Lower lobe of right lung (tissue), 2 donors: Measurements from ENCODE around the gene COL23A1. TPM values are rescaled to one million over a fixed set of nuclear protein-coding genes. Genes with fewer than 3 reads are reported as not detected.
A peak's percentile ranks its signal among the peaks of the same experiment; 100 is the strongest.

Source experiments
- ATAC-seq, 2 donors: fragments of 200-7000 bp; cut with Tn5 transposase; one replicate each; pipeline ENCODE4 v1.9.1; 2020 to 2022; ENCODE audit warnings: mild to moderate bottlenecking in 2 of 2, moderate library complexity in 2 of 2
- DNase-seq: peaks from one replicate; pipeline ENCODE4 v3.0.0-alpha.2; 2020
- H3K27ac ChIP-seq: fragments of 200-600 bp; one replicate; pipeline ENCODE4 v1.8.0; 2022
- H3K27me3 ChIP-seq: fragments of 200-600 bp; one replicate; pipeline ENCODE4 v1.8.0; 2022; ENCODE audit warnings: low read depth
- H3K36me3 ChIP-seq: fragments of 200-600 bp; one replicate; pipeline ENCODE4 v1.8.0; 2022; ENCODE audit warnings: mild to moderate bottlenecking
- H3K4me1 ChIP-seq: fragments of 200-600 bp; one replicate; pipeline ENCODE4 v1.8.0; 2022
- H3K4me3 ChIP-seq: fragments of 200-600 bp; one replicate; pipeline ENCODE4 v1.8.0; 2022; ENCODE audit warnings: mild to moderate bottlenecking
- H3K9me3 ChIP-seq: fragments of 200-600 bp; one replicate; pipeline ENCODE4 v1.8.0; 2022
- CTCF ChIP-seq: fragments of 200-600 bp; IDR thresholded peaks from one replicate; pipeline ENCODE4 v1.8.0; 2022; ENCODE audit warnings: antibody characterized with exemption, mild to moderate bottlenecking
- intact Hi-C: fragments of 100-400 bp; cut with DNase I; formaldehyde crosslinking; loops from one replicate; pipeline ENCODE4 v1.11.0; 2022
- total RNA-seq: library from RNA; stranded (reverse); fragmentation: NEBNext Ultra II Directional; extraction: Animal tissue kit (Norgen Biotek cat#: 25700); gene quantifications from one replicate; pipeline ENCODE4 v1.2.1, GENCODE V29; 2021
- donor health status: DM: no; HTN: yes; CAD: no; lungs with severe emphysema.

COL23A1 gene
- total RNA-seq, 1 donor from 2014 or later = 1.2 TPM

GRCh38 chr5:178360926-178361235 is 229.3 kb downstream of the COL23A1 start:
- no peak overlapping the region for H3K4me3 ChIP-seq
- ATAC-seq (no peak), DNase-seq (no peak)
- H3K9me3 ChIP-seq = no peaks in the 10 kb centered on the region
- H3K36me3 ChIP-seq = no peaks in the 10 kb centered on the region
- H3K27ac ChIP-seq = no peak overlapping the region
- no peak for TF ChIP-seq CTCF
- H3K4me1 ChIP-seq = peaks cover 14% of the 10 kb centered on the region
- peaks cover 8% of the 10 kb centered on the region for H3K27me3 ChIP-seq
- intact Hi-C loops = no loop called here

GRCh38 chr5:178360222-178360925 is 229.8 kb downstream of the COL23A1 start:
- peaks cover 15% of the 10 kb centered on the region for H3K4me1 ChIP-seq
- H3K4me3 ChIP-seq = no peak overlapping the region
- ATAC-seq (no peak), DNase-seq (peak; percentile 17)
- no peak overlapping the region for H3K27ac ChIP-seq
- peaks cover 6% of the 10 kb centered on the region for H3K27me3 ChIP-seq
- H3K36me3 ChIP-seq = no peaks in the 10 kb centered on the region
- TF ChIP-seq CTCF = no peak
- H3K9me3 ChIP-seq = no peaks in the 10 kb centered on the region
- intact Hi-C loops = no loop called here

DNA sequence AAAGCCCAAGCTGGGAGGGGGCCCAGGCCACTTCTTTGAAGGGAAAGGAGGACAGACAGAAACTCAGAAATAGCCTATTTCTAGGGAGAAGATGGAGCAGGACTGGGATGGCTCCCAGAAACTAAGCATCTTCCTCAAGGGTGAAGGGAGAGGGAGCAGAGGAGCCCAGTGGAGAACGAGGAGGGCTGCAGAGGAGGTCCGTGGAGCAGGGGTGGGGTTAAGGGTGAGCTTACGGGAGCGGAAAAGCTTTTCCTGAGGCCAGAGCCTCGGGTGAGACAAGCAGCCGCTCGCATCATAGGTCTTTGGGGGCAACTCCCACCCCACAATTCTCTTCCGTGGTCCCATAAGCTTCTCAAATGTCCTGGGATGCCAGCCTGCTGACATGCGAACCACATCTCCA is 230.5 kb downstream of the COL23A1 start:
- Histone ChIP-seq H3K27me3 (peaks cover 6% of the 10 kb centered on the region), H3K4me1 (peaks cover 15% of the 10 kb centered on the region), H3K36me3 (no peaks in the 10 kb centered on the region), H3K27ac (no peak overlapping the region), H3K9me3 (no peaks in the 10 kb centered on the region), H3K4me3 (no peak overlapping the region)
- DNase-seq (peak; percentile 7), ATAC-seq (no peak)
- TF ChIP-seq CTCF = no peak
- intact Hi-C loops = no loop called here

DNA sequence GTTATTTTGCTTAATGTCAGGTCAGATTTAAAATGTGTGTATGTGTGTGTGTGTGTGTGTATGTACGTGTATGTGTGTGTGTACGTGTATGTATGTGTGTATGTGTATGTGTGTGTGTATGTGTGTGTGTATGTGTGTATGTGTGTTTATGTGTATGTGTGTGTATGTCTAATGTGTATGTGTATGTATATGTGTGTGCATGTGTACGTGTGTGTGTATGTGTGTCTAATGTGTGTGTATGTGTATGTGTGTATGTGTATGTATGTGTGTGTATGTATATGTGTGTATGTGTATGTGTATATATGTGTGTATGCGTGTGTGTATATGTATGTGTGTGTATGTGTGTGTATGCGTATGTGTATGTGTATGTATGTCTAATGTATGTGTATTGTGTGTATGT is 232.5 kb downstream of the COL23A1 start:
- intact Hi-C loops = no loop called here
- ATAC-seq = no peak
- Histone ChIP-seq H3K27me3 (peaks cover 6% of the 10 kb centered on the region), H3K36me3 (no peaks in the 10 kb centered on the region), H3K4me1 (peaks cover 15% of the 10 kb centered on the region), H3K4me3 (no peak overlapping the region), H3K9me3 (no peaks in the 10 kb centered on the region), H3K27ac (no peak overlapping the region)
- DNase-seq = no peak
- TF ChIP-seq CTCF = no peak

DNA sequence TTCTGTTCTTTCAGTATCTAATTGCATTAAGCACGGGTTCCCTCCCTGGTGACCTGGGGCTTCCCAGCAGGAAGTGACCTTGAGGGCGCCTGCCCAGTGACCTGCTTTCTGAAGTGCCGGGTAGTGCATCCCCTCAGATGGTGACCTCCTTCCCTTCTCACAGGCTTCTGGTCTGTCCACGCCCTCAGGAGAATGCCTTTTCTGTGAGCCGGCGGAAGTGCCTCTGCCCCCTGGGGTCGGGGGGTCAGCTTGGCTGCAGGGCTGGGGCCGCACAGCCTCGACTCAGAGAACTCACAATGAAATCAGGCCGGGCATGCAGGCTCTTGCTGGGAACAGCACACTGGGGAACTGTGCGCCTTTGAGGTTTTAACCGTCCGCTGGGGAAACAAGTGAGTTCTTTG is 233.1 kb downstream of the COL23A1 start:
- TF ChIP-seq CTCF = no peak
- intact Hi-C loops = no loop called here
- Histone ChIP-seq H3K36me3 (no peaks in the 10 kb centered on the region), H3K27ac (no peak overlapping the region), H3K27me3 (peaks cover 6% of the 10 kb centered on the region), H3K4me1 (peaks cover 15% of the 10 kb centered on the region), H3K4me3 (peak overlapping the region; percentile 6), H3K9me3 (no peaks in the 10 kb centered on the region)
- DNase-seq (no peak), ATAC-seq (peak; percentile 45 to 60)
